Type B pancreatic cell (in vitro differentiated cells): ENCODE results near the gene MTRFR. TPM values are rescaled to one million over a fixed set of nuclear protein-coding genes. Genes with fewer than 3 reads are reported as not detected.

Experiments
- DNase-seq: peaks from one replicate; pipeline ENCODE4 v3.0.0; 2021; ENCODE audit warnings: mixed read lengths; ENCODE audit not compliant: unreplicated experiment; ENCODE audit errors: extremely low spot score
- H3K27ac Mint-ChIP-seq: 2 replicates; pipeline ENCODE4 v1.8.0; 2021; ENCODE audit warnings: mild to moderate bottlenecking, mixed read lengths
- H3K27me3 Mint-ChIP-seq: 2 replicates; pipeline ENCODE4 v1.8.0; 2021; ENCODE audit warnings: mixed read lengths
- H3K36me3 Mint-ChIP-seq: 2 replicates; pipeline ENCODE4 v1.8.0; 2021; ENCODE audit warnings: mixed read lengths
- H3K4me1 Mint-ChIP-seq: one replicate; pipeline ENCODE4 v1.8.0; 2021; ENCODE audit warnings: mixed read lengths; ENCODE audit not compliant: unreplicated experiment
- H3K4me3 Mint-ChIP-seq: 2 replicates; pipeline ENCODE4 v1.8.0; 2021; ENCODE audit warnings: mild to moderate bottlenecking, mixed read lengths
- H3K9me3 Mint-ChIP-seq: 2 replicates; pipeline ENCODE4 v1.8.0; 2021; ENCODE audit warnings: mixed read lengths
- total RNA-seq: library from RNA; stranded (reverse); gene quantifications from 2 replicates; pipeline ENCODE4 v1.2.1, GENCODE V29; 2021; ENCODE audit warnings: low replicate concordance
- TF ChIP-seq, protein P1 (sequence below): fragments of 200-600 bp; sonication (generic); conservative IDR thresholded peaks from 2 replicates; pipeline ENCODE4 v1.5.0; 2021; ENCODE audit warnings: antibody characterized with exemption, mild to moderate bottlenecking

The MTRFR gene
- total RNA-seq, 1 donor from 2014 or later, result 17.2 TPM

DNA sequence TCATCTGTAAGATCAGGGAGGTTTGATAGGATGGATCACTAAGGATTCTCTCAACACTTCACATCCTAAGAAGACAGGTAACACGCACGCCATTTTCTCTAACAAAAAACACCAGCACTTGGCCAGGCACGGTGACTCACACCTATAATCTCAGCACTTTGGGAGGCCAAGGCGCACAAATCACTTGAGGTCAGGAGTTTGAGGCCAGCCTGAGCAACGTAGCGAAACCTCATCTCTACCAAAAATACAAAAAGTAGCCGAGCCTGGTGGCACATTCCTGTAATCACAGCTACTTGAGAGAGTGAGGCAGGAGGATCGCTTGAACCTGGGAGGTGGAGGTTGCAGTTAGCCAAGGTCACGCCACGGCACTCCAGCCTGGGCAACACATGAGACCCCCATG is 48.9 kb downstream of the MTRFR start:
- DNase-seq, result no peak
- Mint-ChIP-seq H3K4me1 (no peaks in the 10 kb centered on the region), H3K4me3 (no peak overlapping the region), H3K9me3 (no peaks in the 10 kb centered on the region), H3K27me3 (no peaks in the 10 kb centered on the region), H3K27ac (no peak overlapping the region), H3K36me3 (no peaks in the 10 kb centered on the region)
- TF ChIP-seq, protein P1, sequence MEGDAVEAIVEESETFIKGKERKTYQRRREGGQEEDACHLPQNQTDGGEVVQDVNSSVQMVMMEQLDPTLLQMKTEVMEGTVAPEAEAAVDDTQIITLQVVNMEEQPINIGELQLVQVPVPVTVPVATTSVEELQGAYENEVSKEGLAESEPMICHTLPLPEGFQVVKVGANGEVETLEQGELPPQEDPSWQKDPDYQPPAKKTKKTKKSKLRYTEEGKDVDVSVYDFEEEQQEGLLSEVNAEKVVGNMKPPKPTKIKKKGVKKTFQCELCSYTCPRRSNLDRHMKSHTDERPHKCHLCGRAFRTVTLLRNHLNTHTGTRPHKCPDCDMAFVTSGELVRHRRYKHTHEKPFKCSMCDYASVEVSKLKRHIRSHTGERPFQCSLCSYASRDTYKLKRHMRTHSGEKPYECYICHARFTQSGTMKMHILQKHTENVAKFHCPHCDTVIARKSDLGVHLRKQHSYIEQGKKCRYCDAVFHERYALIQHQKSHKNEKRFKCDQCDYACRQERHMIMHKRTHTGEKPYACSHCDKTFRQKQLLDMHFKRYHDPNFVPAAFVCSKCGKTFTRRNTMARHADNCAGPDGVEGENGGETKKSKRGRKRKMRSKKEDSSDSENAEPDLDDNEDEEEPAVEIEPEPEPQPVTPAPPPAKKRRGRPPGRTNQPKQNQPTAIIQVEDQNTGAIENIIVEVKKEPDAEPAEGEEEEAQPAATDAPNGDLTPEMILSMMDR, result no peak

DNA sequence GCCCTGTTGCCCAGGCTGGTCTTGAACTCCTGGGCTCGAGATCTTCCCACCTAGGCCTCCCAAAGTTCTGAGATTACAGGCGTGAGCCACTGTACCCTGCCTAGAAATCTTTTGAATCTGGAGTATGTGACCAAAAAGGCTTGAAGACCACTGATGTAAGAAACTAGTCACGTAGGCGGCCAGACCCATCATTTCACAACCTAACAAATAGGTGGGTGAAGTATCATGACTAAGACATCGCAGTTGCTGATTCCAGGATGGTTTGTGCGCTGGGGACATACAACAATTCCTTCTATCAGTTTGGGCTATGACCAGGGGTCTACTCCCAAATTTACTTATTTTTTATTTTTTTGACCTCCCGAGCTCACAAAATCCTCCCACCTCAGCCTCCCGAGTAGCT is 50.2 kb downstream of the MTRFR start:
- Mint-ChIP-seq H3K4me3 (no peak overlapping the region), H3K27ac (no peak overlapping the region), H3K27me3 (no peaks in the 10 kb centered on the region), H3K9me3 (no peaks in the 10 kb centered on the region), H3K4me1 (no peaks in the 10 kb centered on the region), H3K36me3 (no peaks in the 10 kb centered on the region)
- no peak for DNase-seq
- TF ChIP-seq, protein P1, result no peak

DNA sequence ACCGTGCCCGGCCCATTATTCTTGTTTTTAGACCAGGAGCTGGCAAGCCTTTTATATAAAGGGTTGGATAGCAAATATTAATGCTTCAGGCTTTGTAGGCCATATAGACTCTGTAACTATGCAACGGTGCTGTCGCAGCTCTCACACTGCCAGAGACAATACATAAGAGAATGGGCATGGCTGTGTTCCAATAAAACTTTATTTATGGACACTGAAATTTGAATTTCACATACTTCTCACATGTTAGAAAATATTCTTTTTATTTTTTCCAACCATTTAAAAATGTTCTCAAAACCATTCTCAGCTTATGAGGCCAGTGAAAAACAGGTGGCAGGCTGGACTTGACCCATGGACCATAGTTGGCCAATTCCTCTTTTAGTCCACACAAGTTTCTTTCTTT is 51.4 kb downstream of the MTRFR start:
- no peak overlapping the region for H3K4me3 Mint-ChIP-seq
- TF ChIP-seq, protein P1, result no peak
- no peaks in the 10 kb centered on the region for H3K27me3 Mint-ChIP-seq
- no peaks in the 10 kb centered on the region for H3K36me3 Mint-ChIP-seq
- no peaks in the 10 kb centered on the region for H3K4me1 Mint-ChIP-seq
- no peaks in the 10 kb centered on the region for H3K9me3 Mint-ChIP-seq
- H3K27ac Mint-ChIP-seq, result no peak overlapping the region
- no peak for DNase-seq

DNA sequence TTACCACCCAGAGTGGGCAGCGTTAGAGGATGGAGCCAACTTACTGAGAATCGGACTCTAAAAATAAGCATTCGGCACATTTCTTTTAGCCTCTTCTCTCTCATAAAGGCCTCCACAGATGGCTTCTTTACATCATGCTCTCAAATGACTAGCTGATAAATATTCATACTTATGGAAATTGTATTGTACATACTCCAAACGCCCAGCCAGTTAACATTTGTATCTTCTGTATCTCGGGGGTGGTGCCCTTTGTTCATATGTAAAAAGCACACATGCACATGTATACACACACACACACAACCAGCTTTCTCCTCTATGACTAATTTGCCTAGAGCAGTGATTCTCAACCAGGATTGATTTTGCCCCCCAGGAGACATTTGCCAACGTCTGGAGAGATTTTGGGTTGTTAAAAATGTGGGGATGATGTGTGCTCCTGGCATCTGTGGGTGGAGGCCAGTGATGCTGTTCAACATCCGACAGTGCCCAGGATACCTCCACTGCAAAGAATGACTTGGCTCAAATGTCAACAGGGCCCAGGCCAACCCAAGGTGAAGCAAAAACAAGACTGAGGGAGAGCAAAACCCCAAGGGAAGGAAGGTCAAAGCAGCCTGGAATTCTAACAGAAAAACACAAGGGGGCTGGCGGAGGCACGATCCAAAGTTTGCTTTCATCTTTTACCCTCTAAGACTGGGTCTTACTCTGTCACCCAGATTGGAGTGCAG is 53.6 kb downstream of the MTRFR start:
- H3K27me3 Mint-ChIP-seq, result no peaks in the 10 kb centered on the region
- DNase-seq, result no peak
- no peaks in the 10 kb centered on the region for H3K36me3 Mint-ChIP-seq
- H3K27ac Mint-ChIP-seq, result no peak overlapping the region
- no peaks in the 10 kb centered on the region for H3K9me3 Mint-ChIP-seq
- no peak overlapping the region for H3K4me3 Mint-ChIP-seq
- TF ChIP-seq, protein P1, result no peak
- no peaks in the 10 kb centered on the region for H3K4me1 Mint-ChIP-seq

DNA sequence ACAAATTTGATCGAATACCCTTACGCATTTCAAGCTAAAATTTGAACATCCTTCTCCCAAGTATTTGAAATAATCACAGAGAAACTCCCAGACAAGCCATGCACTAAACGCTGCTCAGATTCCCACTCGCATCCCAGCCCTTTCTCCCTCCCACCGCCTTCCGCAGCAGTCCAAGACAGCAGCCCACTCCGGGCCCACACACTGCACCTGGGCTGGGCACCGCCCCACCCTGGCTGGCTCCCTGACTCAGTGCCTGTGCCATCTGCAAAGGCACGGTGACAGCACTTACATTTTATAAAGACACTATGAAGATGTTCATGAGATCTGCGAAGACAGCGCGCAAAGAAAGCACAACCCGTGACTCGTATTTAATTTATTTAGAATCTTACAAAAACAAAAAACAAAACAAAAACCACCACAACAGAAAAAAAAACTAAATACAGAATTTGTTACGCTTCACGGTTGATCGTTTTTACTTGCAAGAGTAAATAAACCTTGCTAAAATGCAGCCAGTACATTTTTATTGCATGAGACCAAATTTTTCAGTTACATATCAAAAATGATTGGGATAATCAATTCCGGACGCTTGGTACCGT is 55.6 kb downstream of the MTRFR start:
- DNase-seq, result no peak
- Mint-ChIP-seq H3K4me3 (no peak overlapping the region), H3K27ac (peak overlapping the region; percentile 9), H3K4me1 (no peaks in the 10 kb centered on the region), H3K36me3 (no peaks in the 10 kb centered on the region), H3K27me3 (no peaks in the 10 kb centered on the region), H3K9me3 (no peaks in the 10 kb centered on the region)
- TF ChIP-seq, protein P1, result no peak
